Retina (tissue), 1 donor: ENCODE results near the gene RPL18A.

ENCODE experiments used
- DNase-seq: peaks from one replicate; pipeline ENCODE4 v3.0.0-alpha.2; 2016

Gene RPL18A

GRCh38 chr19:17841810-17842662 lies 17.7 kb upstream of the RPL18A start:
- peak; percentile 81 for DNase-seq

GRCh38 chr19:17842663-17843291 lies 16.9 kb upstream of the RPL18A start:
- no peak for DNase-seq

GRCh38 chr19:17843292-17843827 lies 16.4 kb upstream of the RPL18A start:
- DNase-seq = no peak

- DNase-seq = no peak
Observed at GRCh38 chr19:17843908-17844490, 15.7 kb upstream of the RPL18A start.

- DNase-seq = no peak
Observed at GRCh38 chr19:17846146-17846545, 13.6 kb upstream of the RPL18A start.

- DNase-seq = peak; percentile 50
Observed at GRCh38 chr19:17847538-17848366, 12.0 kb upstream of the RPL18A start, which contains the start of gene JAK3. TSS of gene JAK3 (minus strand) at chr19:17847982. CDS start at chr19:17844417, 3,565 bp downstream.

GRCh38 chr19:17848595-17849292 lies 11.0 kb upstream of the RPL18A start:
- no peak for DNase-seq

- DNase-seq = no peak
Observed at GRCh38 chr19:17854061-17854460, 5.6 kb upstream of the RPL18A start.

GRCh38 chr19:17855280-17856152 lies 4.2 kb upstream of the RPL18A start:
- peak; percentile 88 for DNase-seq

- no peak for DNase-seq
Observed at GRCh38 chr19:17860331-17860992, 752 bp downstream of the RPL18A start.

GRCh38 chr19:17860993-17861360 lies 1.3 kb downstream of the RPL18A start:
- DNase-seq = no peak

GRCh38 chr19:17861542-17862402 lies 2.1 kb downstream of the RPL18A start:
- no peak for DNase-seq

- no peak for DNase-seq
Observed at GRCh38 chr19:17862711-17863519, 3.2 kb downstream of the RPL18A start.

GRCh38 chr19:17863520-17864182 lies 3.9 kb downstream of the RPL18A start:
- no peak for DNase-seq

GRCh38 chr19:17865364-17866311 lies 5.9 kb downstream of the RPL18A start:
- DNase-seq = no peak

GRCh38 chr19:17866312-17866963 lies 6.7 kb downstream of the RPL18A start:
- DNase-seq = no peak
